Panc1 (cell line): ENCODE results near the gene RNF114. TPM values are rescaled to one million over a fixed set of nuclear protein-coding genes. Genes with fewer than 3 reads are reported as not detected.

ENCODE experiments used
- ATAC-seq: fragments of 200-7000 bp; cut with Tn5 transposase; 2 replicates; pipeline ENCODE4 v1.9.1; 2020; ENCODE audit warnings: mild to moderate bottlenecking, moderate library complexity
- BruUV-seq: library from RNA; stranded (reverse); fragments of 400-500 nt; replicated peaks from 2 replicates; lab custom pipeline; 2021; lab: Mats Ljungman, UMichigan
- CTCF ChIA-PET: fragments of 300-600 bp; sonication (Branson Sonifier 250); formaldehyde crosslinking; loops from one replicate; lab custom pipeline; 2022; ENCODE audit warnings: antibody characterized with exemption; lab: Charles Lee
- POLR2A ChIA-PET: fragments of 300-600 bp; sonication (Branson Sonifier 250); formaldehyde crosslinking; loops from one replicate; lab custom pipeline; 2022; ENCODE audit warnings: antibody characterized with exemption; lab: Charles Lee
- DNase-seq: peaks from one replicate; pipeline ENCODE4 v3.0.0-alpha.2; 2010; ENCODE audit warnings: low read depth, low spot score
- H3K27ac ChIP-seq: 2 replicates; pipeline ENCODE4 v1.5.1; 2011; ENCODE audit warnings: mild to moderate bottlenecking, low read length, inconsistent platforms
- H3K27me3 ChIP-seq: fragments of 200-500 bp; sonication (Bioruptor generic); 2 replicates; pipeline ENCODE4 v1.6.0; 2014; ENCODE audit warnings: low read length, inconsistent platforms; ENCODE audit not compliant: control insufficient read depth, insufficient read depth
- H3K36me3 ChIP-seq: fragments of 200-500 bp; sonication (Bioruptor generic); 2 replicates; pipeline ENCODE4 v1.5.1; 2014; ENCODE audit warnings: inconsistent platforms, mild to moderate bottlenecking, low read length, moderate library complexity; ENCODE audit not compliant: control insufficient read depth, insufficient read depth
- H3K4me1 ChIP-seq: 2 replicates; pipeline ENCODE4 v1.5.1; 2011; ENCODE audit warnings: inconsistent platforms, mild to moderate bottlenecking, low read length, moderate library complexity; ENCODE audit not compliant: control insufficient read depth, insufficient read depth
- H3K4me3 ChIP-seq, 2 experiments: 2 replicates each; pipeline ENCODE4 v1.5.1; 2011 to 2012; ENCODE audit warnings: low read depth in 2 of 2, low read length in 2 of 2, mild to moderate bottlenecking in 2 of 2, inconsistent platforms in 1 of 2, moderate library complexity in 1 of 2
- H3K9me3 ChIP-seq: fragments of 200-500 bp; sonication (Bioruptor generic); 2 replicates; pipeline ENCODE4 v1.5.1; 2014; ENCODE audit warnings: low read depth, mild to moderate bottlenecking, inconsistent platforms, low read length, moderate library complexity; ENCODE audit not compliant: control insufficient read depth, insufficient read depth
- CTCF ChIP-seq: fragments of 450-650 bp; IDR thresholded peaks from 2 replicates; pipeline ENCODE4 v1.5.1; 2017; ENCODE audit warnings: mild to moderate bottlenecking
- POLR2AphosphoS5 ChIP-seq: IDR thresholded peaks from 2 replicates; pipeline ENCODE4 v1.6.1; 2012; ENCODE audit warnings: mild to moderate bottlenecking, low read depth, low read length, moderate library complexity
- REST ChIP-seq, 2 experiments: IDR thresholded peaks; 2 replicates each; pipeline ENCODE4 v1.6.1; 2011 to 2012; ENCODE audit warnings: low read depth in 2 of 2, control low read depth in 1 of 2, low read length in 1 of 2, mild to moderate bottlenecking in 1 of 2, moderate library complexity in 1 of 2; ENCODE audit not compliant: insufficient read depth in 1 of 2
- SIN3A ChIP-seq: IDR thresholded peaks from 2 replicates; pipeline ENCODE4 v1.6.1; 2012; ENCODE audit warnings: low read depth, mild to moderate bottlenecking, low read length, moderate library complexity, borderline replicate concordance; ENCODE audit not compliant: insufficient read depth
- TCF7L2 ChIP-seq: IDR thresholded peaks from 2 replicates; pipeline ENCODE4 v1.6.1; 2011; ENCODE audit warnings: mild to moderate bottlenecking, low read depth, low read length, inconsistent platforms
- in situ Hi-C: cut with HindIII; loops from 2 replicates; pipeline ENCODE4 v1.10.0; 2016; ENCODE audit warnings: low sequenced_read_pairs, low pct_unique_long_range_greater_than_20kb
- intact Hi-C: fragments of 100-400 bp; cut with micrococcal nuclease; formaldehyde crosslinking; loops from one replicate; pipeline ENCODE4 v1.10.0; 2022; ENCODE audit not compliant: unreplicated experiment
- total RNA-seq: library from RNA; stranded (reverse); gene quantifications from one replicate; pipeline ENCODE4 v1.2.1, GENCODE V29; 2021; ENCODE audit not compliant: unreplicated experiment

RNF114 gene
- total RNA-seq, 1 experiment from 2014 or later, result 70.0 TPM

GRCh38 chr20:49896204-49896603, 40.0 kb upstream of the RNF114 start:
- Histone ChIP-seq H3K9me3 (no peaks in the 10 kb centered on the region), H3K36me3 (no peaks in the 10 kb centered on the region), H3K27ac (no peak overlapping the region), H3K4me1 (peaks cover 18% of the 10 kb centered on the region), H3K27me3 (no peaks in the 10 kb centered on the region), H3K4me3 (no peak overlapping the region)
- DNase-seq (no peak), ATAC-seq (no peak)
- TF ChIP-seq CTCF (no peak), POLR2AphosphoS5 (no peak), REST (IDR thresholded peaks at IDR 0.05; ENCODE audit: insufficient read depth in 1 of 2, low read depth in 2 of 2, low read length in 1 of 2) (no peak), TCF7L2 (no peak)
- intact Hi-C loops, result no loop called here
- no TSS peak for BruUV-seq
- CTCF ChIA-PET, result interaction anchor here (1.3 kb wide), 1 partner anchor 354 kb away, joined by 3 read pairs; no protein-coding TSS in a partner anchor
- POLR2A ChIA-PET, result no interaction called here
- in situ Hi-C loops, result no loop called here

GRCh38 chr20:49899541-49900383, 36.4 kb upstream of the RNF114 start:
- POLR2A ChIA-PET, result no interaction called here
- CTCF ChIA-PET, result interaction anchor here (0.6 kb wide), 1 partner anchor 11 kb away, joined by 5 read pairs; no protein-coding TSS in a partner anchor
- no peak overlapping the region for H3K27ac ChIP-seq
- no peaks in the 10 kb centered on the region for H3K27me3 ChIP-seq
- H3K36me3 ChIP-seq, result no peaks in the 10 kb centered on the region; the same call in 1 of the 2 replicates
- BruUV-seq, result no TSS peak
- ATAC-seq (no peak), DNase-seq (no peak)
- in situ Hi-C loops (no loop called here), intact Hi-C loops (no loop called here)
- H3K4me3 ChIP-seq, result no peak overlapping the region
- H3K9me3 ChIP-seq, result no peaks in the 10 kb centered on the region
- H3K4me1 ChIP-seq, result no peaks in the 10 kb centered on the region; the same call in 1 of the 2 replicates
- TF ChIP-seq TCF7L2 (no peak), SIN3A (no peak), REST (IDR thresholded peaks at IDR 0.05; ENCODE audit: insufficient read depth in 1 of 2, low read depth in 2 of 2, low read length in 1 of 2) (no peak), POLR2AphosphoS5 (no peak), CTCF (no peak)
